PC-3 (cell line): ENCODE data around the gene DNAJB1. TPM values are rescaled to one million over a fixed set of nuclear protein-coding genes. Genes with fewer than 3 reads are reported as not detected.

ENCODE experiments used
- ATAC-seq: fragments of 200-7000 bp; cut with Tn5 transposase; 2 replicates; pipeline ENCODE4 v1.9.1; 2020; ENCODE audit warnings: mild to moderate bottlenecking, moderate library complexity
- Bru-seq: library from RNA; stranded (reverse); fragments of 400-500 nt; gene quantifications from one replicate; lab custom pipeline; 2021; lab: Mats Ljungman, UMichigan
- BruChase-seq, 2 experiments: library from RNA; stranded (reverse); fragments of 400-500 nt; gene quantifications; one replicate each; lab custom pipeline; 2021; lab: Mats Ljungman, UMichigan
- BruUV-seq: library from RNA; stranded (reverse); fragments of 400-500 nt; replicated peaks from 2 replicates; lab custom pipeline; 2021; lab: Mats Ljungman, UMichigan
- CTCF ChIA-PET: fragments of 300-600 bp; sonication (Branson Sonifier 250); formaldehyde crosslinking; loops from one replicate; lab custom pipeline; 2022; ENCODE audit warnings: antibody characterized with exemption; lab: Charles Lee
- POLR2A ChIA-PET: fragments of 300-600 bp; sonication (Branson Sonifier 250); formaldehyde crosslinking; loops from one replicate; lab custom pipeline; 2022; ENCODE audit warnings: antibody characterized with exemption; ENCODE audit not compliant: unreplicated experiment; lab: Charles Lee
- DNase-seq: peaks from one replicate; pipeline ENCODE4 v3.0.0-alpha.2; 2015
- H2AFZ ChIP-seq: fragments of 300-600 bp; sonication (generic); 2 replicates; pipeline ENCODE4 v1.6.0; 2016; ENCODE audit warnings: antibody characterized with exemption, low read length
- H3F3A ChIP-seq: fragments of 300-600 bp; sonication (generic); one replicate; pipeline ENCODE4 v1.6.0; 2017; ENCODE audit warnings: antibody characterized with exemption, low read length, control low read depth, mild to moderate bottlenecking; ENCODE audit not compliant: unreplicated experiment
- H3K27ac ChIP-seq: fragments of 300-600 bp; sonication (generic); 2 replicates; pipeline ENCODE4 v1.5.1; 2016; ENCODE audit warnings: mild to moderate bottlenecking, low read length
- H3K27me3 ChIP-seq: fragments of 300-600 bp; sonication (generic); 2 replicates; pipeline ENCODE4 v1.6.1; 2016; ENCODE audit warnings: low read length, mixed read lengths
- H3K36me3 ChIP-seq: fragments of 300-600 bp; sonication (generic); 2 replicates; pipeline ENCODE4 v1.6.1; 2016; ENCODE audit warnings: low read depth, mixed run types, low read length, mixed read lengths
- H3K4me1 ChIP-seq: fragments of 300-600 bp; sonication (generic); 2 replicates; pipeline ENCODE4 v1.5.1; 2016; ENCODE audit warnings: low read length; ENCODE audit not compliant: insufficient read depth
- H3K4me2 ChIP-seq: fragments of 300-600 bp; sonication (generic); 2 replicates; pipeline ENCODE4 v1.6.0; 2016; ENCODE audit warnings: low read length
- H3K4me3 ChIP-seq: fragments of 300-600 bp; sonication (generic); 2 replicates; pipeline ENCODE4 v1.5.1; 2016; ENCODE audit warnings: mild to moderate bottlenecking, low read length, mixed read lengths
- H3K79me2 ChIP-seq: fragments of 300-600 bp; sonication (generic); 2 replicates; pipeline ENCODE4 v1.6.1; 2017; ENCODE audit warnings: low read length, mixed read lengths
- H3K9ac ChIP-seq: fragments of 300-600 bp; sonication (generic); 2 replicates; pipeline ENCODE4 v1.6.0; 2016; ENCODE audit warnings: mild to moderate bottlenecking, low read length
- H3K9me2 ChIP-seq: fragments of 300-600 bp; sonication (generic); replicated peaks from 2 replicates; pipeline ENCODE4 v1.6.1; 2016; ENCODE audit warnings: mixed run types, low read length, mixed read lengths
- H3K9me3 ChIP-seq: fragments of 300-600 bp; sonication (generic); 2 replicates; pipeline ENCODE4 v1.6.1; 2016; ENCODE audit warnings: low read length, mixed read lengths
- H4K20me1 ChIP-seq: fragments of 300-600 bp; sonication (generic); 2 replicates; pipeline ENCODE4 v1.6.1; 2016; ENCODE audit warnings: low read length, mixed read lengths
- CTCF ChIP-seq: fragments of 300-600 bp; sonication (generic); conservative IDR thresholded peaks from 2 replicates; pipeline ENCODE4 v1.5.1; 2017; ENCODE audit warnings: antibody characterized with exemption, low read depth, mild to moderate bottlenecking, low read length
- EZH2 ChIP-seq: fragments of 300-600 bp; sonication (generic); IDR thresholded peaks from one replicate; pipeline ENCODE4 v1.6.1; 2017; ENCODE audit warnings: antibody characterized with exemption, mild to moderate bottlenecking, low read length; ENCODE audit not compliant: unreplicated experiment
- EZH2phosphoT487 ChIP-seq: fragments of 300-600 bp; sonication (generic); IDR thresholded peaks from 2 replicates; pipeline ENCODE4 v1.6.1; 2018; ENCODE audit warnings: mild to moderate bottlenecking, antibody characterized with exemption, low read length, borderline replicate concordance
- intact Hi-C: fragments of 100-400 bp; cut with micrococcal nuclease; formaldehyde crosslinking; loops from 2 replicates; pipeline ENCODE4 v1.9.0; 2023
- long read RNA-seq: library from polyadenylated mRNA; unstranded; transcript quantifications from one replicate; pipeline ENCODE4 v2.0.0, GENCODE V29; 2021; ENCODE audit not compliant: unreplicated experiment
- total RNA-seq: library from RNA; depleted of rRNA; stranded (reverse); fragments of >200 nt; gene quantifications from 2 replicates; pipeline ENCODE4 v1.2.3, GENCODE V29; 2014; rRNA removed

DNAJB1 gene
- total RNA-seq (167 and 178 TPM in 2 replicates), Bru-seq, nascent RNA (percentile 88 among the genes with signal in this experiment), BruChase-seq, experiment 1, labeled RNA remaining after a 6-hour chase (percentile 96 among the genes with signal in this experiment), BruChase-seq, experiment 2, labeled RNA remaining after a 2-hour chase (percentile 97 among the genes with signal in this experiment)
- long read RNA-seq, transcript DNAJB1-208 (3 exons, 882 nt), result minor isoform, 17 of 765 reads
- long read RNA-seq, transcript DNAJB1-201 (3 exons, 2,264 nt), result major isoform, 616 of 765 reads
- long read RNA-seq, partial matches to known transcripts, result 42 of 765 reads
- long read RNA-seq, other reads (novel, unspliced or antisense), result 90 of 765 reads

GRCh38 chr19:14517840-14518505 is at the start of gene DNAJB1:
Gene DNAJB1, minus strand, starts transcription at chr19:14518397. Its CDS starts 48 bp downstream, at chr19:14518349.
- Histone ChIP-seq H3K36me3 (peaks cover 38% of the 10 kb centered on the region), H4K20me1 (peaks cover 39% of the 10 kb centered on the region), H3K9ac (peak within 1 kb of the TSS; percentile 92), H2AFZ (peak within 1 kb of the TSS; percentile 70), H3K4me1 (peaks cover 43% of the 10 kb centered on the region), H3K4me3 (peak within 1 kb of the TSS; percentile 96), H3K27ac (peak within 1 kb of the TSS; percentile 93), H3K27me3 (no peaks in the 10 kb centered on the region), H3F3A (peaks cover 33% of the 10 kb centered on the region), H3K9me3 (no peaks in the 10 kb centered on the region), H3K4me2 (peak within 1 kb of the TSS; percentile 98), H3K9me2 (no peaks in the 10 kb centered on the region), H3K79me2 (peaks cover 46% of the 10 kb centered on the region)
- BruUV-seq, result no TSS peak
- TF ChIP-seq EZH2phosphoT487 (no peak), EZH2 (no peak)
- peak; percentile 63 for ATAC-seq
- ChIA-PET CTCF (interaction anchor here (0.5 to 1.1 kb wide), 8 partner anchors 11 to 377 kb away, joined by 3 to 6 read pairs (median 4); no protein-coding TSS in a partner anchor), POLR2A (interaction anchor here (0.5 to 1.9 kb wide), 10 partner anchors 9 to 500 kb away, joined by 3 to 15 read pairs (median 5); partner anchors contain the start of gene GIPC1)
- intact Hi-C loops, result loop anchor here (2.0 kb wide), 1 partner anchor 31 kb away; no protein-coding TSS in a partner anchor
- DNase-seq, result peak; percentile 76

GRCh38 chr19:14567079-14567478 is 48.9 kb upstream of the DNAJB1 start:
- CTCF ChIA-PET, result no interaction called here
- no TSS peak for BruUV-seq
- H3K4me1 ChIP-seq, result peaks cover 7% of the 10 kb centered on the region; the same call in 1 of the 2 replicates
- H3K9me3 ChIP-seq, result no peaks in the 10 kb centered on the region
- H3K79me2 ChIP-seq, result peaks cover 37% of the 10 kb centered on the region
- TF ChIP-seq CTCF (no peak), EZH2 (no peak), EZH2phosphoT487 (no peak)
- no peak for DNase-seq
- ATAC-seq, result no peak
- H3K36me3 ChIP-seq, result peaks cover 8% of the 10 kb centered on the region; the same call in 1 of the 2 replicates
- no peak overlapping the region for H2AFZ ChIP-seq
- H4K20me1 ChIP-seq, result no peaks in the 10 kb centered on the region
- H3K4me2 ChIP-seq, result no peak overlapping the region
- H3K4me3 ChIP-seq, result no peak overlapping the region
- intact Hi-C loops, result no loop called here
- H3K9me2 ChIP-seq, result no peaks in the 10 kb centered on the region
- POLR2A ChIA-PET, result no interaction called here
- H3K27ac ChIP-seq, result no peak overlapping the region
- no peaks in the 10 kb centered on the region for H3F3A ChIP-seq
- H3K27me3 ChIP-seq, result no peaks in the 10 kb centered on the region
- no peak overlapping the region for H3K9ac ChIP-seq

- Histone ChIP-seq H3K4me1 (peaks cover 7% of the 10 kb centered on the region; the same call in 1 of the 2 replicates), H3K36me3 (peaks cover 8% of the 10 kb centered on the region; the same call in 1 of the 2 replicates), H3K4me2 (no peak overlapping the region), H3K9me2 (no peaks in the 10 kb centered on the region), H3K27ac (no peak overlapping the region), H4K20me1 (no peaks in the 10 kb centered on the region), H3K27me3 (no peaks in the 10 kb centered on the region), H3K4me3 (no peak overlapping the region), H3F3A (no peaks in the 10 kb centered on the region), H2AFZ (no peak overlapping the region), H3K9me3 (no peaks in the 10 kb centered on the region), H3K9ac (no peak overlapping the region), H3K79me2 (peaks cover 40% of the 10 kb centered on the region)
- CTCF ChIA-PET, result no interaction called here
- ATAC-seq (no peak), DNase-seq (no peak)
- BruUV-seq, result no TSS peak
- POLR2A ChIA-PET, result no interaction called here
- intact Hi-C loops, result no loop called here
- TF ChIP-seq CTCF, result no peak
- no peak for TF ChIP-seq EZH2
- no peak for TF ChIP-seq EZH2phosphoT487
Observed at GRCh38 chr19:14566712-14567077, 48.5 kb upstream of the DNAJB1 start.
